Transverse colon (tissue), 4 donors: ENCODE results near the gene PIP4P1. TPM values are rescaled to one million over a fixed set of nuclear protein-coding genes. Genes with fewer than 3 reads are reported as not detected.

ENCODE experiments used
- DNase-seq: peaks from one replicate; pipeline ENCODE4 v3.0.0-alpha.2; 2019
- H3K27ac ChIP-seq, 4 donors: fragments of 200-600 bp; sonication (generic); 2 replicates each; pipeline ENCODE4 v1.5.1; 2016 to 2018; ENCODE audit warnings: inconsistent platforms in 4 of 4
- H3K27me3 ChIP-seq: fragments of 200-600 bp; sonication (generic); 2 replicates; pipeline ENCODE4 v1.5.1; 2017; ENCODE audit warnings: inconsistent platforms
- H3K36me3 ChIP-seq, 4 donors: fragments of 200-600 bp; sonication (generic); 2 replicates each; pipeline ENCODE4 v1.5.1; 2017 to 2019; ENCODE audit warnings: inconsistent platforms in 4 of 4
- H3K4me1 ChIP-seq, 4 donors: fragments of 200-600 bp; sonication (generic); 2 replicates each; pipeline ENCODE4 v1.5.1; 2017 to 2020; ENCODE audit warnings: inconsistent platforms in 4 of 4
- H3K4me3 ChIP-seq, 4 donors: fragments of 200-600 bp; sonication (generic); 1 replicate in 1 of 4; 2 replicates in 3 of 4; pipeline versions ENCODE4 v1.5.1 to v1.6.1; 2017 to 2019; ENCODE audit warnings: inconsistent platforms in 4 of 4
- H3K9me3 ChIP-seq, 2 donors: fragments of 200-600 bp; sonication (generic); 2 replicates each; pipeline ENCODE4 v1.5.1; 2017 to 2019; ENCODE audit warnings: inconsistent platforms in 2 of 2
- EP300 ChIP-seq: sonication (generic); formaldehyde crosslinking; IDR thresholded peaks from one replicate; pipeline ENCODE4 v1.6.1; 2017; ENCODE audit warnings: antibody characterized with exemption, low read depth
- POLR2A ChIP-seq: fragments of 450-650 bp; IDR thresholded peaks from one replicate; pipeline ENCODE4 v1.6.1; 2016; ENCODE audit warnings: antibody characterized with exemption, mild to moderate bottlenecking, moderate library complexity
- POLR2AphosphoS5 ChIP-seq, 3 donors: sonication (generic); formaldehyde crosslinking; IDR thresholded peaks; one replicate each; pipeline ENCODE4 v1.6.1; 2016; ENCODE audit warnings: antibody characterized with exemption in 3 of 3
- WGBS, 2 donors: methylation state at CpG; one replicate each; pipeline ENCODE4 v1.1.5; 2018; ENCODE audit warnings: low coverage in 1 of 2; 5-methylcytosine and 5-hydroxymethylcytosine counted together
- in situ Hi-C, 4 donors: fragments of 200-750 bp; cut with MboI; loops; one replicate each; pipeline versions ENCODE4 v1.15.0 to v1.15.1; 2017; ENCODE audit warnings: low sequenced_read_pairs in 3 of 4, low pct_ligation_motif_present in 1 of 4, low pct_unique_long_range_greater_than_20kb in 1 of 4
- intact Hi-C: fragments of 100-400 bp; cut with DNase I; formaldehyde crosslinking; loops from one replicate; pipeline ENCODE4 v1.15.1; 2023; ENCODE audit warnings: low total_unique reads
- total RNA-seq, 4 donors: library from RNA; depleted of rRNA; stranded (reverse); fragments of >200 nt; gene quantifications; one replicate each; pipeline ENCODE4 v1.1.0, GENCODE V29; 2016
- TF ChIP-seq, protein P1 (sequence below), 5 experiments: fragments of 200-600 bp in 3 of 5; fragments of 450-650 bp in 2 of 5; sonication (generic) in 3 of 5; IDR thresholded peaks; 1 replicate in 2 of 5; 2 replicates in 3 of 5; pipeline ENCODE4 v1.5.1; 2016 to 2017; ENCODE audit warnings: antibody characterized with exemption in 5 of 5, inconsistent platforms in 3 of 5, mild to moderate bottlenecking in 2 of 5, moderate library complexity in 1 of 5

PIP4P1 gene
- total RNA-seq, 4 donors from 2014 or later: 18.7 to 49.4 (median 31.1) TPM

GRCh38 chr14:20476776-20477175 is 15.5 kb upstream of the PIP4P1 start:
- H3K9me3 ChIP-seq: no peaks in the 10 kb centered on the region
- peaks cover 0 to 30% (median 15%) of the 10 kb centered on the region in 4 donors for H3K36me3 ChIP-seq
- H3K4me1 ChIP-seq: peaks cover 0 to 15% (median 3%) of the 10 kb centered on the region in 4 donors
- intact Hi-C loops (no loop called here), in situ Hi-C loops (no loop called here)
- TF ChIP-seq EP300 (no peak), POLR2AphosphoS5 (IDR thresholded peaks at IDR 0.05) (no peak), POLR2A (no peak)
- TF ChIP-seq, protein P1, sequence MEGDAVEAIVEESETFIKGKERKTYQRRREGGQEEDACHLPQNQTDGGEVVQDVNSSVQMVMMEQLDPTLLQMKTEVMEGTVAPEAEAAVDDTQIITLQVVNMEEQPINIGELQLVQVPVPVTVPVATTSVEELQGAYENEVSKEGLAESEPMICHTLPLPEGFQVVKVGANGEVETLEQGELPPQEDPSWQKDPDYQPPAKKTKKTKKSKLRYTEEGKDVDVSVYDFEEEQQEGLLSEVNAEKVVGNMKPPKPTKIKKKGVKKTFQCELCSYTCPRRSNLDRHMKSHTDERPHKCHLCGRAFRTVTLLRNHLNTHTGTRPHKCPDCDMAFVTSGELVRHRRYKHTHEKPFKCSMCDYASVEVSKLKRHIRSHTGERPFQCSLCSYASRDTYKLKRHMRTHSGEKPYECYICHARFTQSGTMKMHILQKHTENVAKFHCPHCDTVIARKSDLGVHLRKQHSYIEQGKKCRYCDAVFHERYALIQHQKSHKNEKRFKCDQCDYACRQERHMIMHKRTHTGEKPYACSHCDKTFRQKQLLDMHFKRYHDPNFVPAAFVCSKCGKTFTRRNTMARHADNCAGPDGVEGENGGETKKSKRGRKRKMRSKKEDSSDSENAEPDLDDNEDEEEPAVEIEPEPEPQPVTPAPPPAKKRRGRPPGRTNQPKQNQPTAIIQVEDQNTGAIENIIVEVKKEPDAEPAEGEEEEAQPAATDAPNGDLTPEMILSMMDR (IDR thresholded peaks at IDR 0.05): no peak
- no peaks in the 10 kb centered on the region for H3K27me3 ChIP-seq
- 90% methylated on average over 5 of the region's 5 CpGs for WGBS, 2 donors
- H3K4me3 ChIP-seq: no peak overlapping the region
- H3K27ac ChIP-seq: peak overlapping the region; percentile 32 to 68 (median 62)
- no peak for DNase-seq

DNA sequence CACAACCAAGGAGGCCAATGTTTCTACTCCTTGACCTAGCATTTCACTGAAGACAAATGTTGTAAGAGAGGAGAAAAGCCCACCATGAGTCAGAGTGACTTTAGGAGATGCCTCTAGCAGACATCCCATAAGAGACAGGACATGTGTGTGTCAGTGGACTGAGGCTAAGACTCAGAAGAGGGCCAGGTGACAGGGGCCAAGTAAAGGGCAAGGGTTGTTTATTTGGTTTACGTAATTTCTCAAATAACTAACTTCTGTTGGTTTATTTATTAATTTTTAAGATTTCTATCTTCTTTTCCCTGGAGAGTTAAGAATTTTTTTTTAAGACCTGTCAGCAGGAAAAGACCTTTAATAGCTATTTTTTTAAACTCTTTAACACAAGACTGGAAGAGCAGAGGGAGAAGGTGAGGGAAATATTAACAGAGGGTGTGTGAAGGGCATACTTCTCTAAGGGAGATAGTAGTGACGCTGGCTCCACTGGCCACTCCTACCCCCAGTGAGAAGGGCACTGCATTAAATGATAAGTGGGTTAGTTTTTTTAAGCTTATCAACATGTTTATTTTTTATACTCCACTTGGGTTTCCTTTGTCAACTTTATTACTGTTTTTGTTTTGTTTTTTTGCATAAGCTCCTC is 11.4 kb upstream of the PIP4P1 start:
- WGBS, 2 donors: 86 to 88% methylated on average over 2 of the region's 2 CpGs
- no peak for TF ChIP-seq EP300
- TF ChIP-seq, protein P1 (IDR thresholded peaks at IDR 0.05): no peak
- no peak for TF ChIP-seq POLR2A
- no peak for TF ChIP-seq POLR2AphosphoS5 (IDR thresholded peaks at IDR 0.05)
- Histone ChIP-seq H3K4me1 (peaks cover 6 to 38% (median 9%) of the 10 kb centered on the region in 4 donors), H3K27ac (no peak overlapping the region), H3K4me3 (no peak overlapping the region), H3K36me3 (peaks cover 0 to 30% (median 15%) of the 10 kb centered on the region in 4 donors), H3K27me3 (no peaks in the 10 kb centered on the region), H3K9me3 (no peaks in the 10 kb centered on the region)
- in situ Hi-C loops: loop anchor here in 2 of 4 donors (25.0 kb wide), 2 partner anchors 135 to 215 kb away; partner anchors contain the start of genes CCNB1IP1 (in 2 of the 2), PARP2 (in 2 of the 2), ANG (in 1 of the 2) and RNASE4 (in 1 of the 2)
- DNase-seq: no peak
- intact Hi-C loops: no loop called here

DNA sequence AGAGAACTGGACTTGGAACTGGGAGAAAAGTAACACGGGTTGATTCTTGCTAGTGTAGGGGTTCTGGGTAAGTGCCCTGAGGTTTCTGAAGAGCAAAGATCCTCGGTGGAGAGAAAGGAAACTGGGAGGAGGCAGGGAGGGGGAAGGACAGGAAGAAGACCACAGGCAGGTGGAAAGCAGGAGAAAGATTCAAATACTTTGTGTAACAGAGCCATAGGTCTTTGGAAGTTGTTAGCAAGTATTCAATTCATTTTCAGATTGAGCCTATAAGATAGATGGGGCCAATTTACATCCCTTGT is 9.3 kb upstream of the PIP4P1 start:
- Histone ChIP-seq H3K36me3 (peaks cover 0 to 17% (median 9%) of the 10 kb centered on the region in 4 donors), H3K4me3 (peak overlapping the region in 3 of 4 donors; percentile 61 to 68 (median 62)), H3K9me3 (no peaks in the 10 kb centered on the region), H3K27me3 (no peaks in the 10 kb centered on the region), H3K27ac (peak overlapping the region; percentile 90 to 97 (median 92)), H3K4me1 (peaks cover 0 to 27% (median 9%) of the 10 kb centered on the region in 4 donors)
- no peak for TF ChIP-seq EP300
- no peak for TF ChIP-seq POLR2A
- TF ChIP-seq POLR2AphosphoS5 (IDR thresholded peaks at IDR 0.05): no peak
- TF ChIP-seq, protein P1 (IDR thresholded peaks at IDR 0.05): no peak
- no peak for DNase-seq
- WGBS, 2 donors: 0 to 5% methylated on average over 2 of the region's 2 CpGs
- intact Hi-C loops (no loop called here), in situ Hi-C loops (loop anchor here in 2 of 4 donors (25.0 kb wide), 2 partner anchors 133 to 217 kb away; partner anchors contain the start of genes CCNB1IP1 (in 2 of the 2), PARP2 (in 2 of the 2), ANG (in 1 of the 2) and RNASE4 (in 1 of the 2))

GRCh38 chr14:20469890-20470602 is 8.8 kb upstream of the PIP4P1 start:
- peak overlapping the region; percentile 90 to 97 (median 92) for H3K27ac ChIP-seq
- H3K9me3 ChIP-seq: no peaks in the 10 kb centered on the region
- H3K27me3 ChIP-seq: no peaks in the 10 kb centered on the region
- intact Hi-C loops: loop anchor here (10.0 kb wide), 2 partner anchors 125 to 145 kb away; partner anchors contain the start of gene PARP2
- TF ChIP-seq POLR2A: no peak
- peak; percentile 3 to 70 (median 33) for TF ChIP-seq POLR2AphosphoS5 (IDR thresholded peaks at IDR 0.05)
- 0% methylated on average over 8 to 12 of the region's 12 CpGs for WGBS, 2 donors
- in situ Hi-C loops: loop anchor here in 2 of 4 donors (10.0 to 25.0 kb wide), 4 partner anchors 55 to 217 kb away; partner anchors contain the start of genes CCNB1IP1 (in 2 of the 2), PARP2 (in 2 of the 2), ANG (in 1 of the 2) and RNASE4 (in 1 of the 2)
- H3K36me3 ChIP-seq: peaks cover 0 to 12% (median 6%) of the 10 kb centered on the region in 4 donors
- DNase-seq: peak; percentile 49
- H3K4me3 ChIP-seq: peak overlapping the region; percentile 61 to 92 (median 65)
- peaks cover 0 to 27% (median 9%) of the 10 kb centered on the region in 4 donors for H3K4me1 ChIP-seq
